ENCODE measurements around the gene HSD17B14. TPM values are rescaled to one million over a fixed set of nuclear protein-coding genes. Genes with fewer than 3 reads are reported as not detected.
"Not testable (repeated sequence)": the region's sequence is repeated elsewhere in the genome, so short reads cannot be mapped to it uniquely, and the experiment has no call there.

Gene HSD17B14
- total and polyA plus RNA-seq, 4 donors: 13.7 to 18.9 (median 15.2) TPM

- WGBS, 2 donors: 95 to 99% methylated on average over 6 of the region's 6 CpGs
- no peak for DNase-seq
- no peaks in the 10 kb centered on the region for H3K9me3 ChIP-seq (ENCODE audit: control insufficient read depth, low read length)
- no peak for ATAC-seq (ENCODE audit: low FRiP score)
- intact Hi-C loops (cut with DNase I): no loop called here
- H3K27me3 ChIP-seq (ENCODE audit: control insufficient read depth in 1 of 2, insufficient read depth in 2 of 2, low read length in 1 of 2): no peaks in the 10 kb centered on the region
- H3K4me1 ChIP-seq (ENCODE audit: control insufficient read depth in 1 of 2, insufficient read depth in 2 of 2, low read length in 2 of 2): no peaks in the 10 kb centered on the region
- no peaks in the 10 kb centered on the region for H3K36me3 ChIP-seq (ENCODE audit: control insufficient read depth in 1 of 2, insufficient read depth in 2 of 2, low read length in 1 of 2)
- no peak overlapping the region for H3K27ac ChIP-seq (ENCODE audit: low read depth in 1 of 2, low read length in 2 of 2)
- no peak overlapping the region for H3K4me3 ChIP-seq (ENCODE audit: low read length in 2 of 2)
Observed at GRCh38 chr19:48856921-48857320, 20.6 kb upstream of the HSD17B14 start.

GRCh38 chr19:48854103-48854502 lies 17.8 kb upstream of the HSD17B14 start:
- H3K4me1 ChIP-seq (ENCODE audit: control insufficient read depth in 1 of 2, insufficient read depth in 2 of 2, low read length in 2 of 2): no peaks in the 10 kb centered on the region
- ATAC-seq (ENCODE audit: low FRiP score) (no peak), DNase-seq (no peak)
- H3K27me3 ChIP-seq (ENCODE audit: control insufficient read depth in 1 of 2, insufficient read depth in 2 of 2, low read length in 1 of 2): no peaks in the 10 kb centered on the region
- H3K4me3 ChIP-seq (ENCODE audit: low read length in 2 of 2): no peak overlapping the region
- WGBS, 2 donors: 90 to 92% methylated on average over 7 of the region's 7 CpGs
- intact Hi-C loops (cut with DNase I): no loop called here
- H3K9me3 ChIP-seq (ENCODE audit: control insufficient read depth, low read length): no peaks in the 10 kb centered on the region
- no peak overlapping the region for H3K27ac ChIP-seq (ENCODE audit: low read depth in 1 of 2, low read length in 2 of 2)
- no peaks in the 10 kb centered on the region for H3K36me3 ChIP-seq (ENCODE audit: control insufficient read depth in 1 of 2, insufficient read depth in 2 of 2, low read length in 1 of 2)

GRCh38 chr19:48853483-48853882 lies 17.2 kb upstream of the HSD17B14 start:
- no peaks in the 10 kb centered on the region for H3K4me1 ChIP-seq (ENCODE audit: control insufficient read depth in 1 of 2, insufficient read depth in 2 of 2, low read length in 2 of 2)
- no peaks in the 10 kb centered on the region for H3K9me3 ChIP-seq (ENCODE audit: control insufficient read depth, low read length)
- no peak overlapping the region for H3K4me3 ChIP-seq (ENCODE audit: low read length in 2 of 2)
- WGBS, 2 donors: 89 to 93% methylated on average over 8 of the region's 8 CpGs
- no peak overlapping the region for H3K27ac ChIP-seq (ENCODE audit: low read depth in 1 of 2, low read length in 2 of 2)
- H3K36me3 ChIP-seq (ENCODE audit: control insufficient read depth in 1 of 2, insufficient read depth in 2 of 2, low read length in 1 of 2): no peaks in the 10 kb centered on the region
- H3K27me3 ChIP-seq (ENCODE audit: control insufficient read depth in 1 of 2, insufficient read depth in 2 of 2, low read length in 1 of 2): no peaks in the 10 kb centered on the region
- intact Hi-C loops (cut with DNase I): no loop called here
- ATAC-seq (ENCODE audit: low FRiP score) (no peak), DNase-seq (no peak)

GRCh38 chr19:48852292-48852691 lies 16.0 kb upstream of the HSD17B14 start:
- Histone ChIP-seq H3K4me3 (ENCODE audit: low read length in 2 of 2) (no peak overlapping the region), H3K36me3 (ENCODE audit: control insufficient read depth in 1 of 2, insufficient read depth in 2 of 2, low read length in 1 of 2) (peaks cover 0 to 3% of the 10 kb centered on the region in 2 donors), H3K27ac (ENCODE audit: low read depth in 1 of 2, low read length in 2 of 2) (no peak overlapping the region), H3K4me1 (ENCODE audit: control insufficient read depth in 1 of 2, insufficient read depth in 2 of 2, low read length in 2 of 2) (no peaks in the 10 kb centered on the region), H3K9me3 (ENCODE audit: control insufficient read depth, low read length) (no peaks in the 10 kb centered on the region), H3K27me3 (ENCODE audit: control insufficient read depth in 1 of 2, insufficient read depth in 2 of 2, low read length in 1 of 2) (no peaks in the 10 kb centered on the region)
- DNase-seq: no peak
- ATAC-seq (ENCODE audit: low FRiP score): no peak
- 89% methylated on average over 4 of the region's 4 CpGs for WGBS, 2 donors
- intact Hi-C loops (cut with DNase I): no loop called here

DNA sequence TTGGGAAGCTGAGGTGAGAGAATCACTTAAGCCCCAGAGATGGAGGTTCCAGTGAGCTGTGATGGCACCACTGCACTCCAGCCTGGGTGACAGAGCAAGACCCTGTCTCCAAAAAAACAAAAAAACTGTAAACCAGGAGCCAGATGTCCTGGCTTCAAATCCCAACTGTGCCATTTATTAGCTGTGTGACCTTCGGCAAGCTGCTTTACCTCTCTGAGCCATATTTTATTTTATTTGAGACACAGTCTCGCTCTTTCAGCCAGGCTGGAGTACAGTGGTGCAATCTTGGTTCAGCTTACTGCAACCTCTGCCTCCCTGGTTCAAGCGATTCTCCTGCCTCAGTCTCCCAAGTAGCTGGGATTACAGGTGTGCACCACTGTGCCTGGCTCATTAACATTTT lies 10.4 kb upstream of the HSD17B14 start:
- not testable (repeated sequence) for H3K4me1 ChIP-seq (ENCODE audit: control insufficient read depth in 1 of 2, insufficient read depth in 2 of 2, low read length in 2 of 2); H3K27me3 ChIP-seq (ENCODE audit: control insufficient read depth in 1 of 2, insufficient read depth in 2 of 2, low read length in 1 of 2); H3K27ac ChIP-seq (ENCODE audit: low read depth in 1 of 2, low read length in 2 of 2); ATAC-seq (ENCODE audit: low FRiP score); H3K36me3 ChIP-seq (ENCODE audit: control insufficient read depth in 1 of 2, insufficient read depth in 2 of 2, low read length in 1 of 2); H3K4me3 ChIP-seq (ENCODE audit: low read length in 2 of 2); DNase-seq; H3K9me3 ChIP-seq (ENCODE audit: control insufficient read depth, low read length)
- 96% methylated on average over 3 of the region's 3 CpGs for WGBS, 2 donors
- intact Hi-C loops (cut with DNase I): loop anchor here in 1 of 2 donors (10.0 kb wide), 1 partner anchor 202 kb away; the partner anchor contains the start of gene CA11

- DNase-seq: no peak
- no peaks in the 10 kb centered on the region for H3K4me1 ChIP-seq (ENCODE audit: control insufficient read depth in 1 of 2, insufficient read depth in 2 of 2, low read length in 2 of 2)
- peaks cover 0 to 7% of the 10 kb centered on the region in 2 donors for H3K36me3 ChIP-seq (ENCODE audit: control insufficient read depth in 1 of 2, insufficient read depth in 2 of 2, low read length in 1 of 2)
- intact Hi-C loops (cut with DNase I): loop anchor here in 1 of 2 donors (10.0 kb wide), 1 partner anchor 201 kb away; the partner anchor contains the start of gene CA11
- WGBS, 2 donors: 93 to 95% methylated on average over 15 of the region's 15 CpGs
- no peaks in the 10 kb centered on the region for H3K9me3 ChIP-seq (ENCODE audit: control insufficient read depth, low read length)
- no peaks in the 10 kb centered on the region for H3K27me3 ChIP-seq (ENCODE audit: control insufficient read depth in 1 of 2, insufficient read depth in 2 of 2, low read length in 1 of 2)
- no peak overlapping the region for H3K4me3 ChIP-seq (ENCODE audit: low read length in 2 of 2)
- ATAC-seq (ENCODE audit: low FRiP score): no peak
- no peak overlapping the region for H3K27ac ChIP-seq (ENCODE audit: low read depth in 1 of 2, low read length in 2 of 2)
Observed at GRCh38 chr19:48845384-48845783, 9.1 kb upstream of the HSD17B14 start.

- H3K4me3 ChIP-seq (ENCODE audit: low read length in 2 of 2): no peak overlapping the region
- DNase-seq (no peak), ATAC-seq (ENCODE audit: low FRiP score) (no peak)
- intact Hi-C loops (cut with DNase I): loop anchor here in 1 of 2 donors (10.0 kb wide), 1 partner anchor 200 kb away; the partner anchor contains the start of gene CA11
- H3K27ac ChIP-seq (ENCODE audit: low read depth in 1 of 2, low read length in 2 of 2): no peak overlapping the region
- no peaks in the 10 kb centered on the region for H3K27me3 ChIP-seq (ENCODE audit: control insufficient read depth in 1 of 2, insufficient read depth in 2 of 2, low read length in 1 of 2)
- 80 to 82% methylated on average over 2 of the region's 2 CpGs for WGBS, 2 donors
- H3K4me1 ChIP-seq (ENCODE audit: control insufficient read depth in 1 of 2, insufficient read depth in 2 of 2, low read length in 2 of 2): no peaks in the 10 kb centered on the region
- no peaks in the 10 kb centered on the region for H3K9me3 ChIP-seq (ENCODE audit: control insufficient read depth, low read length)
- H3K36me3 ChIP-seq (ENCODE audit: control insufficient read depth in 1 of 2, insufficient read depth in 2 of 2, low read length in 1 of 2): peaks cover 0 to 7% of the 10 kb centered on the region in 2 donors
Observed at GRCh38 chr19:48844472-48844871, 8.2 kb upstream of the HSD17B14 start.

DNA sequence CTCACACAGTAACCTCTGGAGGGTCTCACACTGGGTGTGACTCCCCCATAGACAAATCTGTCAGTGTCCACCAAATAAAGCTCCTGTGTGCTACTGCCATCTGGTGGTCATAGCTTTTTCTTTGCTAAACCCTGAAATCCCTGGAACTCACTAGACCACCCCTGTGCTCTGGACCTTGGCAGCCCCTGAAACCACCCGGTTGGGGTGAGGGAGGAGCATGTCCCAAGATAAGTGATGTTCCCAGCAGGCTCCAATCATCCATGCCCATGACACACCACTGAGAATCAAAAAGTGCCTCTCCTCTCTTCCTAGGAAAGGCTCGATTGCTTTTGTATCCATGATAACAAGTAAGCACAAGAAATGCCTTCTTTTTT lies 6.5 kb upstream of the HSD17B14 start:
- intact Hi-C loops (cut with DNase I): loop anchor here in 1 of 2 donors (10.0 kb wide), 1 partner anchor 198 kb away; the partner anchor contains the start of gene CA11
- Histone ChIP-seq H3K27ac (ENCODE audit: low read depth in 1 of 2, low read length in 2 of 2) (no peak overlapping the region), H3K27me3 (ENCODE audit: control insufficient read depth in 1 of 2, insufficient read depth in 2 of 2, low read length in 1 of 2) (no peaks in the 10 kb centered on the region), H3K4me1 (ENCODE audit: control insufficient read depth in 1 of 2, insufficient read depth in 2 of 2, low read length in 2 of 2) (no peaks in the 10 kb centered on the region), H3K4me3 (ENCODE audit: low read length in 2 of 2) (no peak overlapping the region), H3K36me3 (ENCODE audit: control insufficient read depth in 1 of 2, insufficient read depth in 2 of 2, low read length in 1 of 2) (peaks cover 0 to 6% of the 10 kb centered on the region in 2 donors), H3K9me3 (ENCODE audit: control insufficient read depth, low read length) (no peaks in the 10 kb centered on the region)
- DNase-seq (no peak), ATAC-seq (ENCODE audit: low FRiP score) (peak; percentile 84)
- WGBS, 2 donors: 45 to 50% methylated on average over 2 of the region's 2 CpGs

GRCh38 chr19:48841571-48841970 lies 5.3 kb upstream of the HSD17B14 start:
- Histone ChIP-seq H3K4me1 (ENCODE audit: control insufficient read depth in 1 of 2, insufficient read depth in 2 of 2, low read length in 2 of 2) (no peaks in the 10 kb centered on the region), H3K27ac (ENCODE audit: low read depth in 1 of 2, low read length in 2 of 2) (no peak overlapping the region), H3K9me3 (ENCODE audit: control insufficient read depth, low read length) (no peaks in the 10 kb centered on the region), H3K27me3 (ENCODE audit: control insufficient read depth in 1 of 2, insufficient read depth in 2 of 2, low read length in 1 of 2) (no peaks in the 10 kb centered on the region), H3K36me3 (ENCODE audit: control insufficient read depth in 1 of 2, insufficient read depth in 2 of 2, low read length in 1 of 2) (peaks cover 0 to 4% of the 10 kb centered on the region in 2 donors), H3K4me3 (ENCODE audit: low read length in 2 of 2) (no peak overlapping the region)
- intact Hi-C loops (cut with DNase I): loop anchor here in 1 of 2 donors (10.0 kb wide), 1 partner anchor 197 kb away; the partner anchor contains the start of gene CA11
- no peak for DNase-seq
- 91 to 95% methylated on average over 6 of the region's 6 CpGs for whole genome bisulfite sequencing, 2 donors
- no peak for ATAC-seq (ENCODE audit: low FRiP score)
